SJCRH30 (cell line): ENCODE results near the gene CCDC34. TPM values are rescaled to one million over a fixed set of nuclear protein-coding genes. Genes with fewer than 3 reads are reported as not detected.

Experiments used
- DNase-seq, 2 experiments: peaks; one replicate each; pipeline ENCODE4 v3.0.0-alpha.2; 2015 to 2020
- H3K27ac ChIP-seq: fragments of 250-450 bp; sonication (Bioruptor Pico); 2 replicates; pipeline ENCODE4 v1.5.1; 2020; ENCODE audit warnings: mild to moderate bottlenecking, moderate library complexity
- H3K27me3 ChIP-seq: fragments of 250-450 bp; sonication (Bioruptor Pico); 2 replicates; pipeline ENCODE4 v1.5.1; 2020; ENCODE audit warnings: mild to moderate bottlenecking, moderate library complexity
- H3K36me3 ChIP-seq: fragments of 250-450 bp; sonication (Bioruptor Pico); 2 replicates; pipeline ENCODE4 v1.5.1; 2020; ENCODE audit warnings: mild to moderate bottlenecking, moderate library complexity
- H3K4me1 ChIP-seq: fragments of 250-450 bp; sonication (Bioruptor Pico); 2 replicates; pipeline ENCODE4 v1.5.1; 2020; ENCODE audit warnings: mild to moderate bottlenecking, moderate library complexity
- H3K4me3 ChIP-seq: fragments of 250-450 bp; sonication (Bioruptor Pico); 2 replicates; pipeline ENCODE4 v1.5.1; 2020; ENCODE audit warnings: mild to moderate bottlenecking, moderate library complexity
- H3K9me3 ChIP-seq: fragments of 250-450 bp; sonication (Bioruptor Pico); replicated peaks from 2 replicates; pipeline ENCODE4 v1.5.1; 2020; ENCODE audit warnings: mild to moderate bottlenecking, moderate library complexity
- total RNA-seq: library from RNA; depleted of rRNA; stranded (reverse); fragments of >200 nt; shearing (Covaris generic); gene quantifications from 2 replicates; pipeline ENCODE4 v1.2.3, GENCODE V29; 2014

CCDC34 gene
- total RNA-seq, 1 experiment from 2014 or later: 58.8 TPM

DNA sequence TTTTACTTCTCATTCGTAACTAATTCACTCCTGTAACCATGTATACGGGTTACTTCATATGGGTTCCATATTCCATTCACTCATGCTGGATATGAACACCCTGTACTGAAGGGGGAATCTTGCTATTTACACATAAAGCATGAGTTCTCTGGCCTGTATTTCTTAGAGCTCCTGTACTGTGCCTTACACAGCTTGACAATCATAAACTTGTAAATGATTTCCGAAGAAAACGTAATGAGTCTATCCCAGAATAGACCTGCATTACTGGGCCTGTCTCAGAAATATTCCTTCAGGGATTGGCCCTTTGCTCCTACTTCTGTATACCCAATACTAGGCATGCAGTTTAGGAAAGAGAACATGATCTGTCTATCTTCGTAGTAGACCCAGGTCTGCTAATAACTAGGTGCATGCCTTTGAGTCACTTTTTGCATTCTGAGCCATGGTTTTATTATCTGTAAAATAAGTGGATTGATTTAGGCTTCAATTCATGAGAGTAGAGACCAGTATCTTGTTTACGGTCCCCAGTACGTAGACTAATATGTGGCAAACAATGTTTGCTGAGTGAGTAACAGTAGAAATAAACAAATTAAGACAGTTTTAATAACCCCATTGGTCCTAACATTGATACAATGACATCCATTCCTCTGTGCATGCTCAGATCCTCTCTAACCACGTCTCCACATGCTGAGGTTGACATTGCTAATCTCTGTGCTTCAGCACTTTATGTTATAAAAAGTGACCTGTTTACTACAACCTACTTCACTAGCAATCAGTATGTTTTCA lies 1.2 kb downstream of the CCDC34 start:
- H3K36me3 ChIP-seq: 0 out of 2 replicates have a peak, but pooled peaks cover 2% of the 10 kb centered on the region
- peaks cover 16% of the 10 kb centered on the region for H3K4me1 ChIP-seq
- no peak for DNase-seq
- H3K9me3 ChIP-seq: no peaks in the 10 kb centered on the region
- no peaks in the 10 kb centered on the region for H3K27me3 ChIP-seq
- H3K4me3 ChIP-seq: peak overlapping the region; percentile 71
- H3K27ac ChIP-seq: no peak overlapping the region

DNA sequence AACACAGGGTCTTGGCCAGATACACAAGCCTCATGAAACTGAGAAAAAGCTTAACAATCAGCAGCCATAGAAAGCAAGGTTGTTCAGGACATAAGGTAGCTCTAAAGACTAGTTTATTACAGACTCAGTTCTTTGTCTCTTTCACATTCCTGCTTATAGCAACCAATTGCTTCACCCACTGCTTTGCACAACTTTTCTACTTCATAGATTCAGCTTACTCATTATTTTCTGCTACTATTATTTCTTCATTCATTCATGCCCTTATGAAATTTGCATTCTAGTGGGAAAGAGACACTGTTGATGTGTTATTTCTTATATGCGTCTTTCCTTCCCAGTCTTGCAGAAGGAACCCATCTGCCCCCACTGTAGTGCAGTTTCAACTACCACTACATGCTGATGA lies 4.7 kb downstream of the CCDC34 start:
- Histone ChIP-seq H3K27me3 (no peaks in the 10 kb centered on the region), H3K9me3 (no peaks in the 10 kb centered on the region), H3K27ac (no peak overlapping the region), H3K4me3 (no peak overlapping the region), H3K36me3 (peaks cover 6% of the 10 kb centered on the region), H3K4me1 (peaks cover 10% of the 10 kb centered on the region)
- no peak for DNase-seq

DNA sequence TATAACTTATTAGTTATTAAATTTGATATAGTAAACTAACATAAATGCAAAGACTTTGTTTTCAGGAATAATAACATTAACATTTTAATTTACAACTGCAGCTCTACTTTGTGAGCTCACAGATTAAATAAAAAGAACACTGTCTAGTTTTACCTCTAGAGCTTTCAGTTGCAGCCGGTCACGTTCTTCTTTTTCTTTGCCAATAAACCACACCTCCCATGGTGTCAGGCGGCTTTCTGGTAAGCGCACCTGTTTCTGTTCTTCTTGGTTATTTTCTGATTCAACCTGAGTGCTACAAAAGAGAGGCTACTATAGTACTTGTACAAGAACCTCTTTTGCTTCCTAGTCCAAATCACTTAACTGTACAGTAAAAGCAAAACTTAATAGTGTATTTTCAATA lies 5.8 kb downstream of the CCDC34 start:
- Histone ChIP-seq H3K4me3 (no peak overlapping the region), H3K36me3 (peaks cover 6% of the 10 kb centered on the region), H3K27ac (peak overlapping the region; percentile 11; the same call in 1 of the 2 replicates), H3K27me3 (no peaks in the 10 kb centered on the region), H3K9me3 (no peaks in the 10 kb centered on the region), H3K4me1 (peaks cover 10% of the 10 kb centered on the region)
- DNase-seq: peak; percentile 74 to 88

DNA sequence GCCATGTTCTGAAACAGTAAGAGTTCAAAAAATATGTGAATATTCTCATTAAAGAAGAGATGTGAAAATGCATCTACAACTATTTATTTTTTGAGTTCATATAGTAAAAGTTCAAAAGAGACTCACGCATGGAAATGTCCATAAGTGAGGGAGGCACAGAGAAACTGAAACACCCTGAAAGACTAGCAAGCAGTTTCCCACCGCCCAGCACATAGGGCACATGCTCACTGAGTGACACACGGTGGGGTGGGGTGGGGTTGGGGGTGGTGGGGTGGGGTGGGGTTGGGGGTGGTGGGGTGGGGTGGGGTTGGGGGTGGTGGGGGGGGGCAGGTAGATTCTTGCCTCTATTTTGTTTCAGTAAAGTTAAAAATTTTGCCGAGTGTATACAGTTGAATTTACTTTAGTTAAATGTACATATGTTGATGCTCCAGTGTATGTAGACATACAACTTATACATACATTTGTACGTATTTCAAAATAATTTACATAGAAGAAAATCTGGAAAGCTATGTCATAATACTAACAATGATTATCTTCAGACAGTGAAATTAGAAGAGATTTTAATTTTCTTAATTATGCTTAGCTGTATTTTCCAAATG lies 6.3 kb downstream of the CCDC34 start:
- DNase-seq: no peak
- Histone ChIP-seq H3K27ac (no peak overlapping the region; the same call in 1 of the 2 replicates), H3K27me3 (no peaks in the 10 kb centered on the region), H3K36me3 (peaks cover 6% of the 10 kb centered on the region), H3K4me1 (peaks cover 10% of the 10 kb centered on the region), H3K9me3 (no peaks in the 10 kb centered on the region), H3K4me3 (no peak overlapping the region)

DNA sequence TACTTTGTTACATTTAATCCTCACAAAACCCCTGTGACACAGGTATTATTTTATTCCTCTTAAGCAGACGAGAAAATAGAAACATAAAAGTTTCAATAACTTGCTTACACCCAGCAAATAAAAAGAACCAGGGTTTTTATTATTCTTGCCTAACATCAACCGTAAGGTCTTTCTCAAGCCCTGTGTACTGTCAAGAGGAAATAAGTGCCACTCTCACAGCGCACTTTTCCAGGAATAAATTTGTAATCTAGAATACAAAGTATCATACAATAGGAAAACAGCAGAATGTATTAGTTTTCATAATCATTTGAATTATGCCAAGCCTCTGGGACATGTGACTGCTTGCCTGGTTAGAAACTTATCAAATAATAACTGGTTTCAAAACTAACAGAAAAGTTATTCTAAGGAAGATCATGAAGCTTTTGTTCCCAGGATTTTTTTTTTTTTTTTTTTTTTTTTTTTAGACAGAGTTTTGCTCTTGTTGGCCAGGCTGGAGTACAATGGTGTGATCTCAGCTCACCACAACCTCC lies 7.4 kb downstream of the CCDC34 start:
- Histone ChIP-seq H3K4me3 (no peak overlapping the region), H3K27me3 (no peaks in the 10 kb centered on the region)

DNA sequence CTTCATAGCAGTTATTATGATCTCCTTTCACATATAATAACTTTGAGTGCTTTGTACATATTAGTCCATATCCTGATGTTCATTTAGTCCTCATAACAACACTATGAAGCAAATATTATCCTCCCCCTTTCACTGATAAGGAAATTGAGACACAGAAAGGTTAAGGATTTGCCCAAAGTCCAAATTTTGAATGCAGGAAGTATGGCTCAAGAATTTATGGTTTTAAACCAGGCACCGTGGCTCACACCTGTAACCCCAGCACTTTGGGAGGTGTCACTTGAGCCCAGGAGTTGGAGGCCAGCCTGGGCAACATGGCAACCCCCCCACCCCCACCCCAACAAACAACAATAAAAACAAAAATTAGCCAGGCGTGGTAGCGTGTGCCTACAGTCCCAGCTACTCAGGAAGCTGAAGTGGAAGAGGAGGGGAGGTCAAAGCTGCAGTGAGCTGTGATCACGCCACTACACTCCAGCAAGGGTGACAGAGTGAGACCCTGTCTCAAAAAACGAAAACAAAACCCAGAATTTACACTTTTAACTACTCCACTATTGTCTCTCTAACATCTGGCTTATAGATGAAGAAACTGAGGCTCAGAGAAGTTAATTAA lies 8.6 kb downstream of the CCDC34 start:
- DNase-seq: no peak
- H3K27ac ChIP-seq: no peak overlapping the region

More for the DNA sequence above, 7.4 kb downstream of the CCDC34 start:
- H3K9me3 ChIP-seq: no peaks in the 10 kb centered on the region
- H3K36me3 ChIP-seq: peaks cover 6% of the 10 kb centered on the region
- H3K27ac ChIP-seq: no peak overlapping the region
- peaks cover 10% of the 10 kb centered on the region for H3K4me1 ChIP-seq
- DNase-seq: no peak

DNA sequence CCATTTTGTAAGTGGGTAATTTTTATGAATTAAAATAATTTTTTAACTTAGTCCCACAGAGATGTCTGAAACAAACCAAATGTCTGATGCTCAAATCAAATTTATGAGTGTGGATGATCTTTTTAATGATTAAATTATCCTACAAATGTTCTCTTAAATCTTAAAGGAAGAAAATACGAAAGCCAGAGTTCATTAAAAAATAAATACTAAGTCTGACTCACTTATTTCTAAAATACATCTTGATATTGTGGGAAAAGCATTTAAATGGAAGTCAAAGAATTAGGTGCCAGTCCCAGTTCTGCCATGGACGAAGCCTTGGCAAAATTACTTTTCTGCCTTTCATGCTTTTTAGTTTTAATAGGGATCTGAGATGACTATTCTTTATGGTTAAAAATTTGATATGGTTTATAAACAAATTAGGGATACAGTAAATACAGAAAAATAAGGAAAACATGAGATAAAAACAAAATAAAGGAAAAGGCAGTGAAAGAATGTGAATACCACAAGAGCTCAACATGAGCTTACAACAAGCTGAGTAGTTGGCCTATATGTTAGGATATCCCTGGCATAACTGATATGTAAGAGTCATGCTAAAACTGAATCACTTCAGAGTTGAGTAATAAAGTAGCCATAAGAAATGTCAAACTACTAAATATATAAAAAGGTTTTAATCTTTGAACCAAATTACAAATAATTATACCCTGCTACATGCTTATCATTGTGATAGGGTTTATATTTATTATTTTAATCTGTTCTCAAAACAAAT lies 9.2 kb downstream of the CCDC34 start:
- H3K27me3 ChIP-seq: no peaks in the 10 kb centered on the region
- no peak overlapping the region for H3K4me3 ChIP-seq
- no peaks in the 10 kb centered on the region for H3K9me3 ChIP-seq
- H3K27ac ChIP-seq: no peak overlapping the region
- peaks cover 26% of the 10 kb centered on the region for H3K4me1 ChIP-seq
- DNase-seq: no peak
- H3K36me3 ChIP-seq: peaks cover 17% of the 10 kb centered on the region

More for the DNA sequence above, 8.6 kb downstream of the CCDC34 start:
- Histone ChIP-seq H3K9me3 (no peaks in the 10 kb centered on the region), H3K4me3 (no peak overlapping the region), H3K36me3 (peaks cover 15% of the 10 kb centered on the region), H3K4me1 (peaks cover 19% of the 10 kb centered on the region), H3K27me3 (no peaks in the 10 kb centered on the region)

DNA sequence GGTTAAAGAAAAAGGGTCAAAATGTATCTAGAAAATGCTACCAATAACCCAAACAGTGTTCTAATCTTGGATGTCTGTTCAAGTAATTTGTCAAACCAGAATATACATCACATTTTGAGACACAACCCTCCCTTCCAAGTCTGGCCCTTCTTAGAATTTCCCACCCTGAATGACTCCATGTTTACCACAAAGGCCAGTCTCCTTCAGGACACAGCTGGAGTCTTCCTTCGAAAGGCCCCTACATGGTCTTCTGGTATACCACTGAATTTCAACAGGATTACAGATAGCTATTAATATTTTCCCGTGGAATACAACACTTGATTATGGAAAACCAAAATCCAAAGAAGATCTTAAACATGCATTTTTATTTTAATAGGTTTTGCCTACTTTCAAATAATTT lies 10.2 kb downstream of the CCDC34 start:
- no peak for DNase-seq
- peaks cover 17% of the 10 kb centered on the region for H3K36me3 ChIP-seq
- H3K27ac ChIP-seq: no peak overlapping the region
- H3K27me3 ChIP-seq: no peaks in the 10 kb centered on the region
- H3K4me1 ChIP-seq: peaks cover 31% of the 10 kb centered on the region
- H3K4me3 ChIP-seq: no peak overlapping the region
- H3K9me3 ChIP-seq: no peaks in the 10 kb centered on the region

DNA sequence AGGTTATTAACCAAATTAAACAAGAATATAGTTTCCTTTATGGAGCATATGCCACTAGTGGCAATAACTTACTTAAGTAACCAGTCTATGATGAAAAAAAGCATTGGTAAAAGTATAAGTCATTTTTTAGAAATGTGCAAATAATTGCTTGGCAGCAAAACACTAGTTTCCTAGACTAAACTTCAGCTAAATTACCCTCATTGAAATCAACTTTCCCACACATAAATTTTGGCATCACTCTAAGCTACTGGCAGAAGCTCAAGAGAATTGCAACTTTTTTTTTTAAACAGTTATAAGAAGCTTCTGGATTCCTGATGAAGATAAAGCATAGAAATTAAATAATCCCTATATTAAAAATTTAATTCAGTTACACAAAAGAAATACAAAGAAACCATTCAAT lies 12.5 kb downstream of the CCDC34 start:
- peaks cover 15% of the 10 kb centered on the region for H3K36me3 ChIP-seq
- H3K9me3 ChIP-seq: no peaks in the 10 kb centered on the region
- H3K4me3 ChIP-seq: no peak overlapping the region
- no peaks in the 10 kb centered on the region for H3K27me3 ChIP-seq
- peaks cover 34% of the 10 kb centered on the region for H3K4me1 ChIP-seq
- no peak overlapping the region for H3K27ac ChIP-seq
- DNase-seq: no peak

DNA sequence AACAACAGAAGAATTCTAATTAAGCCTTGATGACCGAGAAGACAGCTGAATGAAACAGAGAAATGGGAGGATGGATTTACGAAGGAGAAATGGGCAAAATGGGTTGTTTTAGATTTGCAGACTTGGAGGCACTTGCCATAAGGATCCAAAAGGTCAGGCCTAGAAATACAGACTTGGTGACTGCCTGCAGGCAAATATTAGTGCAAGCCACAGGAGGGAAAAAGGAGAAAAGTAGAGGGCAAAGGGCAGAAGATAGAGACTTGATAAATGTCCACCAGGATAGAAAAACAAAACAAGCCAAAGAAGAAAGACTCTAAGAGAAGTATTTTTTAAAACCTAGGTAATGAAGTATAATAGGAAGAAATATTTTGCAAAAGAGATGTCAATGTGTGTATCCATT lies 13.1 kb downstream of the CCDC34 start:
- no peaks in the 10 kb centered on the region for H3K9me3 ChIP-seq
- no peaks in the 10 kb centered on the region for H3K27me3 ChIP-seq
- no peak for DNase-seq
- H3K4me1 ChIP-seq: peaks cover 34% of the 10 kb centered on the region
- H3K4me3 ChIP-seq: no peak overlapping the region
- peaks cover 11% of the 10 kb centered on the region for H3K36me3 ChIP-seq
- H3K27ac ChIP-seq: no peak overlapping the region

DNA sequence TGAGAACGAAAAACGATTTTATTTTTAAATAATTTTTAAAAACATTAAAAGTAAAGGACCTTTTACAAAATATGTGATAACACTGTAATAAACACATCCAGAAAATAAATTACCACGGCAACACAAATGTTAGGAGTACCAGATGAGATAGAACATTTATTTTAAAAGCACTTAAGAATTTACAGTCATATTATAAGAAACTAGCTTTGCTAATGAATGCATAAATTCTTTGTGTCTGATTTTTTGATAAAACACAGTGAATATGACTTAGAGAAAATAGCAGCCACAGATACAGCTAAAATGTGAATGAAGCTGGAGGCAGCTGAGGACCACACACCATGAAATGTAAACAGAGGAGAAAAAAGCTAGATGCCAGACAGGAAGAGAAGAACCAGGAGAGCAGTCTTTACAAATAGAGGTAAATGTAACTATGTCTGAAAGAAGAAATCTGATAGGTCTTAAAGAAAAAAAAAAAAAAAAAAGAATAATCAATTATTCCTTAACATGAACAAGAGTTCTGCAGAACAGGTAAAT lies 14.6 kb downstream of the CCDC34 start:
- peaks cover 11% of the 10 kb centered on the region for H3K36me3 ChIP-seq
- H3K4me3 ChIP-seq: no peak overlapping the region
- peak; percentile 49 to 79 for DNase-seq
- peaks cover 34% of the 10 kb centered on the region for H3K4me1 ChIP-seq
- peak overlapping the region; percentile 61 for H3K27ac ChIP-seq
- H3K9me3 ChIP-seq: no peaks in the 10 kb centered on the region
- no peaks in the 10 kb centered on the region for H3K27me3 ChIP-seq

DNA sequence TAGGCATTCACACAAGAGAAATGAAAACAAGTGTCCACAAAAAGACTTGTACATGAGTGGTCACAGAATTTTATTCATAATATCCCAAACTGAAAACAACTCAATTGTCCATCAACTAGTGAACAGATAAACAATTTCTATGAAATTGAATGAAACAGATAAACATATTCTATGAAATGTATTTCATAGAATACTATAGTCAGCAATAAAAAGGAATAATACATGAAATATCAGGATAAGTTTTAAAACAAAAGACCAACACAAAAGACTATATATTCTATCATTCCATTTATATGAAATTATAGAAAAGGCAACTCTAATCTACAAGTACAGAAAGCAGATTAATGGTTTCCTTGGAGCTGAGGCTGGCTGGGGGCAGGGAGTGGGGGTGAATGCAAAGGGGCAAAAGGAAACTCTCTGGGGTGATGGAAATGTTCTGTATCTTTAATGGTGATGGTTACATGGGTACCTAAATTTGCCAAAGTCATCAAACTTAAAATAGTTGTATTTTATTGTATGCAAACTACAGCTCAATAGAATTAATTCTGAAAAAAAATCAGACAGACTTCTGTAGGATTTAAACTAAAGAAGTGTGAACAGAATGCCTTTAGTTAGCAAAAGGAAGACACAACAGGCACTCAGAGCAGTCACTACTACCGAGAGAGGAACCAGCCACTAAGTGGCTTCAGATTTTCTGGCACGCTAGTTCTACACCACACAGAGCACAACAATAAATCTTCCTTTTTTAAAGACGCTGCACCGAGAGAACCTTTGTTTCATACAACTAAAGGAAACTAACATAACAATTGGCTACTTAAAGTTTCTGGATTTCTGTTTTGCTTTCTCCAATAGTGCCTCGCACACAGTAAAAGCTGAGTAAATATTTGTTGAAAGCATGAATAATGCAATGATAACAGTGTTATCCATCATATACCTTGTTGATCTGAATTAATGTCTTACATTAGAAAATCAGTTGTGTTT lies 15.4 kb downstream of the CCDC34 start:
- Histone ChIP-seq H3K27me3 (no peaks in the 10 kb centered on the region), H3K27ac (peak overlapping the region; percentile 61), H3K36me3 (peaks cover 11% of the 10 kb centered on the region), H3K9me3 (no peaks in the 10 kb centered on the region), H3K4me1 (peaks cover 34% of the 10 kb centered on the region), H3K4me3 (peak overlapping the region; percentile 17; the same call in 1 of the 2 replicates)
- DNase-seq: peak in 1 of 2 experiments; percentile 47

DNA sequence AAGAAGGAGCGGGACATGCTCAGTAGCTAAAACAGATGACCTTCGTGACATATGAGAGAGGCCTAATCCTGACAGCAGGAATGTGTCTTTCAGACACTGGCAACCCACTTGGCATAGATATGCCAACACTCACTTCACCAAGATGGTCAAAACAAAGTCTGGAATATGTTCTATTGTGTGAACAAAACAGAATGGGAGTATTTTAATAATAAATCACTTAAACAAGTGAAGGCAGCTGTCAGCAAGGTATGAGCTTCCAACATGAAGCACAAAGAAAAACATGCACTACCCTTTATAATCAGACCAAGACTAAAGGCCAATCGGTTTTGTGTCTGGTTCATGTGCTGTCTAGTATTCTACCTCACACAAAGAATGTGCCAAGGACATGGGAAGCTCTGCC lies 23.1 kb downstream of the CCDC34 start:
- H3K4me1 ChIP-seq: no peaks in the 10 kb centered on the region
- H3K9me3 ChIP-seq: no peaks in the 10 kb centered on the region
- no peaks in the 10 kb centered on the region for H3K27me3 ChIP-seq
- H3K27ac ChIP-seq: no peak overlapping the region
- no peak for DNase-seq
- H3K36me3 ChIP-seq: peaks cover 30% of the 10 kb centered on the region
- H3K4me3 ChIP-seq: no peak overlapping the region
